Progenitor cell of endocrine pancreas (in vitro differentiated cells): ENCODE results near the gene HECW1. TPM values are rescaled to one million over a fixed set of nuclear protein-coding genes. Genes with fewer than 3 reads are reported as not detected.
"Not testable (repeated sequence)": the region's sequence is repeated elsewhere in the genome, so short reads cannot be mapped to it uniquely, and the experiment has no call there.

Source experiments
- DNase-seq: peaks from one replicate; pipeline ENCODE4 v3.0.0; 2021; ENCODE audit warnings: low spot score; ENCODE audit not compliant: unreplicated experiment
- H3K27ac Mint-ChIP-seq: 2 replicates; pipeline ENCODE4 v1.8.0; 2021; ENCODE audit warnings: mild to moderate bottlenecking, moderate library complexity, mixed read lengths
- H3K27me3 Mint-ChIP-seq: 2 replicates; pipeline ENCODE4 v1.8.0; 2021; ENCODE audit warnings: mixed read lengths
- H3K36me3 Mint-ChIP-seq: 2 replicates; pipeline ENCODE4 v1.8.0; 2022; ENCODE audit warnings: mixed read lengths; ENCODE audit not compliant: insufficient read depth
- H3K4me1 Mint-ChIP-seq: 2 replicates; pipeline ENCODE4 v1.8.0; 2021; ENCODE audit warnings: low read depth, mixed read lengths
- H3K4me3 Mint-ChIP-seq: 2 replicates; pipeline ENCODE4 v1.8.0; 2021; ENCODE audit warnings: low read depth, mild to moderate bottlenecking, moderate library complexity, mixed read lengths
- H3K9me3 Mint-ChIP-seq: 2 replicates; pipeline ENCODE4 v1.8.0; 2021; ENCODE audit warnings: low read depth, mixed read lengths
- total RNA-seq: library from RNA; stranded (reverse); gene quantifications from 2 replicates; pipeline ENCODE4 v1.2.1, GENCODE V29; 2021
- TF ChIP-seq, protein P1 (sequence below): fragments of 200-600 bp; sonication (generic); IDR thresholded peaks from one replicate; pipeline ENCODE4 v1.5.0; 2021; ENCODE audit warnings: antibody characterized with exemption, mild to moderate bottlenecking; ENCODE audit not compliant: unreplicated experiment

Gene HECW1
- total RNA-seq, 1 donor from 2014 or later: 0.50 TPM

DNA sequence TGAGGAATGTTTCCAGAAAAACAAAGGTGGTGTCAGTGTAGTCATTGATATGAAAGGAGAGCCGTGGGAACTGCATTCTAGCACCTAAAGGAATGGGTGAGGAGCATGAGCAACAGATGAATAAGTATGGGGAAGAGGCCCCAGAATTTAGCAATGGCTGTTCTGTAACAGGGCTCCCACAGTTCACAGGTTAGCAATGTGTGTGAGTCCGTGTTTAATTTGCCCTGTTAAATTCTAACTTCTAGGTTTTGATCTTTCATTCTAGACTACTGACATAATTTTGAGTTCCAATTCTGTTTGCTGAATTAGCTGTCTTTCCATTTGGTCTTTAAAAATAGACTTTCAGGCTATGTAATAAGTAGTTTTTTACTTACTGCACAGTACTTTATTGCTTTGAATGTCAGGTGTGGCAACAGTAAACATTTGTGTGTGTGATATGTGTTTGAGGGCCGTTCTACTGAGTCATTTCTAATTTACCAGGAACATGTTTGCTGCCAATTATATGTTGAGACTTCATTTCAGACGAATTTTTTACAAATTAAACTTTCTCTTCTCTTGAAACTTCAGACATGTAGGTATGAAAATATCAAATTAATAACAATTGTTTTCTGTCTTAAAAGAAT, 479.2 kb downstream of the HECW1 start:
- Mint-ChIP-seq H3K4me1 (peaks cover 33% of the 10 kb centered on the region), H3K36me3 (peaks cover 1% of the 10 kb centered on the region), H3K27ac (no peak overlapping the region), H3K27me3 (no peaks in the 10 kb centered on the region), H3K4me3 (no peak overlapping the region), H3K9me3 (no peaks in the 10 kb centered on the region)
- TF ChIP-seq, protein P1, sequence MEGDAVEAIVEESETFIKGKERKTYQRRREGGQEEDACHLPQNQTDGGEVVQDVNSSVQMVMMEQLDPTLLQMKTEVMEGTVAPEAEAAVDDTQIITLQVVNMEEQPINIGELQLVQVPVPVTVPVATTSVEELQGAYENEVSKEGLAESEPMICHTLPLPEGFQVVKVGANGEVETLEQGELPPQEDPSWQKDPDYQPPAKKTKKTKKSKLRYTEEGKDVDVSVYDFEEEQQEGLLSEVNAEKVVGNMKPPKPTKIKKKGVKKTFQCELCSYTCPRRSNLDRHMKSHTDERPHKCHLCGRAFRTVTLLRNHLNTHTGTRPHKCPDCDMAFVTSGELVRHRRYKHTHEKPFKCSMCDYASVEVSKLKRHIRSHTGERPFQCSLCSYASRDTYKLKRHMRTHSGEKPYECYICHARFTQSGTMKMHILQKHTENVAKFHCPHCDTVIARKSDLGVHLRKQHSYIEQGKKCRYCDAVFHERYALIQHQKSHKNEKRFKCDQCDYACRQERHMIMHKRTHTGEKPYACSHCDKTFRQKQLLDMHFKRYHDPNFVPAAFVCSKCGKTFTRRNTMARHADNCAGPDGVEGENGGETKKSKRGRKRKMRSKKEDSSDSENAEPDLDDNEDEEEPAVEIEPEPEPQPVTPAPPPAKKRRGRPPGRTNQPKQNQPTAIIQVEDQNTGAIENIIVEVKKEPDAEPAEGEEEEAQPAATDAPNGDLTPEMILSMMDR: no peak
- DNase-seq: no peak

DNA sequence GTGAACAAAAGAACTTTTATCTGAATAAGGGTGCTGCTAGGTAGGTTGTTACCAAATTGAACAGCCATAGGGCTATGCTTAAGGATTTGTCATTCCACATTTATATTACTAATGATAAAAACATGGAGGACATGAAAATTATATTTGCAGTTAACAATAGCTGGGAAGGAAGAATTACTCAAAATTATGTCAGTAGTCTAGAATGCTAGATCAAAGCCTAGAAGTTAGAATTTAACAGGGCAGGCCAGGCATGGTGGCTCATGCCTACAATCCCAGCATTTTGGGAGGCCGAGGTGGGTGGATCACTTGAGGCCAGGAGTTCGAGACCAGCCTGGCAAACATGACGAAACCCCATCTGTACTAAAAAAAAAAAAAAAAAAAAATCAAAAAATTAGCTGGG, 479.9 kb downstream of the HECW1 start:
- no peak for DNase-seq
- no peaks in the 10 kb centered on the region for H3K27me3 Mint-ChIP-seq
- H3K4me3 Mint-ChIP-seq: no peak overlapping the region
- no peaks in the 10 kb centered on the region for H3K9me3 Mint-ChIP-seq
- TF ChIP-seq, protein P1: no peak
- H3K36me3 Mint-ChIP-seq: peaks cover 3% of the 10 kb centered on the region
- no peak overlapping the region for H3K27ac Mint-ChIP-seq
- H3K4me1 Mint-ChIP-seq: peaks cover 32% of the 10 kb centered on the region

DNA sequence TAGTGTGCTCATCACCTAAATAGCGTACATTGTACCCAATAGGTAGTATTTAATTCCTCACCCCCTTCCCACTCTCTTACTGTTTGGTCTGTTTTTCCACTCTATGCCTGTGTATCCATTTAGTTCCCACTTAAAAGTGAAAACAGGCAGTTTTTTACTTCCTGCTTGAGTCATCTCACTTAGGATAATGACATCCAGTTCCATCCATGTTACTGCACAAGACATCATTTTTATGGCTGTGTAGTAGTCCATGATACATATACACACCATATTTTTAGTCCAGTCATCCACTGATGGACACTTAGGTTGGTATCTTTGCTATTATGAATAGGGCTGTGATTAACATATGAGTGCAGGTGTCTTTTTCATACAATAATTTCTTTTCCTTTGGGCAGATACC, 480.6 kb downstream of the HECW1 start:
- DNase-seq: no peak
- no peak overlapping the region for H3K27ac Mint-ChIP-seq

DNA sequence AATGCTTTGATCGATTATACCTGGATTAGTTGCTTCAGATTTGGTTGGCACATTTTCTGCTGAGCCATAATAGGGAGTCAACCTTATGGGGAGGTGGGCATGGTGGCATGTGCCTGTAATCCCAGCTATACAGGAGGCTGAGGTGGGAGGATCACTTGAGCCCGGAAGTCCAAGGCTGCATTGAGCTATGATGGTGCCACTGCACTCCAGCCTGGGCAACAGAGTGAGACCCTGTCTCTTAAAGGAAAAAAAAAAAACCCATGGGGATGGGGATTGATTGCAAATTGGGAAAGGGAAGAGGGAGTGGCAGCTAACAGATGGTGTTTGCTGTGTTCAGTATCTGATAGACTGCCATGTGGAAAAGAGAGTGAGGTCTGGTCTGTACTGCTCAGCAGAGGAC, 481.6 kb downstream of the HECW1 start:
- H3K36me3 Mint-ChIP-seq: peaks cover 5% of the 10 kb centered on the region
- H3K4me1 Mint-ChIP-seq: peaks cover 21% of the 10 kb centered on the region
- DNase-seq: no peak
- H3K9me3 Mint-ChIP-seq: no peaks in the 10 kb centered on the region
- H3K4me3 Mint-ChIP-seq: no peak overlapping the region
- H3K27me3 Mint-ChIP-seq: no peaks in the 10 kb centered on the region
- H3K27ac Mint-ChIP-seq: no peak overlapping the region
- TF ChIP-seq, protein P1: no peak

More for the DNA sequence above, 480.6 kb downstream of the HECW1 start:
- Mint-ChIP-seq H3K4me1 (peaks cover 29% of the 10 kb centered on the region), H3K9me3 (no peaks in the 10 kb centered on the region), H3K36me3 (peaks cover 3% of the 10 kb centered on the region), H3K4me3 (no peak overlapping the region), H3K27me3 (no peaks in the 10 kb centered on the region)
- TF ChIP-seq, protein P1: no peak

DNA sequence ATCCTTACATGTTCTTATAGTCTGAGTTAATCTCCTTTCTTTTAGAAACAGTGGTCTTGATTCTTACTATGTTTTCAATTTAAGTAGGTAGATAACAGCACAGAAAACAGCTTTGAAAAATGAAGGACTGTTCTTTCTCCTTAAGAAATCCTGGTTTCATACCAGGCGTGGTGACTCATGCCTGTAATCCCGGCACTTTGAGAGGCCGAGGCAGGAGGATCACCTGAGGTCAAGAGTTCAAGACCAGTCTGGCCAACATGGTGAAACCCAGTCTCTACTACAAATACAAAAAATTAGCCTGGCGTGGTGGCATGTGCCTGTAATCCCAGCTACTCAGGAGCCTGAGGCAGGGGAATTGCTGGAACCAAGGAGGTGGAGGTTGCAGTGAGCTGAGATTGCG, 484.0 kb downstream of the HECW1 start:
- not testable (repeated sequence) for H3K27me3 Mint-ChIP-seq, H3K4me3 Mint-ChIP-seq, DNase-seq, H3K27ac Mint-ChIP-seq, H3K36me3 Mint-ChIP-seq, H3K9me3 Mint-ChIP-seq
- peaks cover 11% of the 10 kb centered on the region for H3K4me1 Mint-ChIP-seq

DNA sequence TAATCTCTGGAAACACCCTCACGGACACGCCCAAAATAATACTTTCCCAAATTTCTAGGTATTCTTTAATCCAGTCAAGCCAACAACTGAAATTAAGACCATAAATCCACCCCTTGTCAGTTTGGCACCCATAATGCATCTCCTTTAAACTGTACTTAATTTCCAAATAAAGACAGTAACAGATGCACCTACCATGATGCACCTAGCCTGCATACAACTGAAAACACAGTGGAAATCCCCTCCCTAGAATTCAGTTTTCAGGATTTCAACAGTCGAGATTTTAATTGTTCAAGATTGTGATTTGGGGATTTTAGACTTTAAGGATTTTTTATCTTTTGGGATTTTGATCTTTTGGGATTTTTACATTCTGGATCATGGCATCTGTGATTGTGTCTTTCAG, 487.6 kb downstream of the HECW1 start:
- Mint-ChIP-seq H3K4me3 (no peak overlapping the region), H3K9me3 (peaks cover 8% of the 10 kb centered on the region), H3K27me3 (no peaks in the 10 kb centered on the region), H3K4me1 (no peaks in the 10 kb centered on the region), H3K27ac (no peak overlapping the region), H3K36me3 (peaks cover 14% of the 10 kb centered on the region)
- TF ChIP-seq, protein P1: no peak
- DNase-seq: no peak
